Endothelial cell of umbilical vein (primary cell): ENCODE data around the gene ENTREP1. TPM values are rescaled to one million over a fixed set of nuclear protein-coding genes. Genes with fewer than 3 reads are reported as not detected.

Experiments used
- BruUV-seq: library from RNA; stranded (reverse); fragments of 400-500 nt; replicated peaks from 2 replicates; lab custom pipeline; 2021; lab: Mats Ljungman, UMichigan
- CTCF ChIA-PET: fragments of 300-600, 350-600 bp; sonication (Branson Sonifier 250); formaldehyde crosslinking; loops from one replicate; lab custom pipeline; 2021; ENCODE audit warnings: antibody characterized with exemption, inconsistent platforms; lab: Charles Lee
- POLR2A ChIA-PET: fragments of 300-600, 350-600 bp; sonication (Branson Sonifier 250); formaldehyde crosslinking; loops from one replicate; lab custom pipeline; 2021; ENCODE audit warnings: antibody characterized with exemption, inconsistent platforms; lab: Charles Lee
- DNase-seq: peaks from one replicate; pipeline ENCODE4 v3.0.0-alpha.2; 2011; ENCODE audit warnings: low read depth, low spot score
- FAIRE-seq: peaks from 2 replicates; lab custom pipeline; 2011; peaks lifted over from hg19 to GRCh38; lab: Jason Lieb, UNC
- H2AFZ ChIP-seq: 2 replicates; pipeline ENCODE4 v1.6.0; 2012; ENCODE audit warnings: low read depth, low read length, control low read depth, inconsistent platforms
- H3K27ac ChIP-seq: 2 replicates; pipeline ENCODE4 v1.5.1; 2011; ENCODE audit warnings: low read depth, mild to moderate bottlenecking, control low read depth, low read length, moderate library complexity; ENCODE audit not compliant: insufficient read depth
- H3K27me3 ChIP-seq, 2 experiments: 2 replicates each; pipeline versions ENCODE4 v1.6.0 to v1.6.1; 2011; ENCODE audit warnings: low read length in 2 of 2, mixed read lengths in 1 of 2; ENCODE audit not compliant: control insufficient read depth in 2 of 2, insufficient read depth in 2 of 2
- H3K36me3 ChIP-seq, 2 experiments: 2 replicates in 1 of 2; 3 replicates in 1 of 2; pipeline ENCODE4 v1.5.1; 2011; ENCODE audit warnings: low read length in 2 of 2, mild to moderate bottlenecking in 1 of 2, moderate library complexity in 1 of 2; ENCODE audit not compliant: control insufficient read depth in 2 of 2, insufficient read depth in 2 of 2; ENCODE audit errors: extremely low read depth in 1 of 2
- H3K4me1 ChIP-seq: 3 replicates; pipeline ENCODE4 v1.5.1; 2011; ENCODE audit warnings: mild to moderate bottlenecking, low read length; ENCODE audit not compliant: control insufficient read depth, insufficient read depth; ENCODE audit errors: extremely low read depth
- H3K4me2 ChIP-seq: 2 replicates; pipeline ENCODE4 v1.6.1; 2011; ENCODE audit warnings: low read length, control low read depth, mixed read lengths; ENCODE audit not compliant: insufficient read depth
- H3K4me3 ChIP-seq, 3 experiments: fragments of 200-600 bp in 1 of 3; sonication (generic), shearing (Covaris generic) in 1 of 3; replicated peaks in 1 of 3; 2 replicates each; pipeline ENCODE4 v1.5.1; 2011 to 2016; ENCODE audit warnings: control low read depth in 3 of 3, low read length in 3 of 3, mild to moderate bottlenecking in 2 of 3, inconsistent platforms in 1 of 3, low read depth in 1 of 3, moderate library complexity in 1 of 3; ENCODE audit not compliant: insufficient read depth in 1 of 3
- H3K79me2 ChIP-seq: 2 replicates; pipeline ENCODE4 v1.6.0; 2012; ENCODE audit warnings: low read length, inconsistent platforms; ENCODE audit not compliant: control insufficient read depth, insufficient read depth
- H3K9ac ChIP-seq: replicated peaks from 2 replicates; pipeline ENCODE3; 2011; ENCODE audit warnings: low read length, control low read depth; ENCODE audit not compliant: insufficient read depth; ENCODE audit errors: extremely low read depth
- H3K9me1 ChIP-seq: replicated peaks from 3 replicates; pipeline ENCODE4 v1.6.0; 2011; ENCODE audit warnings: mild to moderate bottlenecking, low read length; ENCODE audit not compliant: control insufficient read depth, insufficient read depth; ENCODE audit errors: extremely low read depth
- H3K9me3 ChIP-seq: replicated peaks from 2 replicates; pipeline ENCODE4 v1.5.1; 2012; ENCODE audit warnings: low read length, inconsistent platforms; ENCODE audit not compliant: control insufficient read depth, insufficient read depth
- H4K20me1 ChIP-seq: replicated peaks from 2 replicates; pipeline ENCODE3; 2011; ENCODE audit warnings: mild to moderate bottlenecking, low read length; ENCODE audit not compliant: control insufficient read depth, insufficient read depth; ENCODE audit errors: extremely low read depth
- EZH2 ChIP-seq: IDR thresholded peaks from 2 replicates; pipeline ENCODE4 v1.6.1; 2012; ENCODE audit warnings: borderline replicate concordance, low read depth, mild to moderate bottlenecking, moderate library complexity, low read length, inconsistent platforms; ENCODE audit not compliant: severe bottlenecking
- JUN ChIP-seq: IDR thresholded peaks from 2 replicates; pipeline ENCODE4 v1.6.1; 2011; ENCODE audit warnings: borderline replicate concordance, low read depth; ENCODE audit not compliant: insufficient read length, insufficient read depth
- POLR2AphosphoS5 ChIP-seq: IDR thresholded peaks from 2 replicates; pipeline ENCODE4 v1.6.1; 2012; ENCODE audit warnings: low read depth, mild to moderate bottlenecking, control low read depth, low read length, moderate library complexity; ENCODE audit not compliant: insufficient read depth
- dilution Hi-C: fragments of 300-500 bp; cut with MboI; formaldehyde crosslinking; loops from one replicate; pipeline ENCODE4 v1.15.0; 2019; ENCODE audit warnings: low sequenced_read_pairs; ENCODE audit not compliant: extremely low pct_ligation_motif_present
- intact Hi-C: fragments of 100-400 bp; cut with micrococcal nuclease; formaldehyde crosslinking; loops from one replicate; pipeline ENCODE4 v1.10.0; 2022
- polyA plus RNA-seq, 4 experiments: library from polyadenylated mRNA; depleted of rRNA in 3 of 4; stranded (reverse) in 3 of 4; unstranded in 1 of 4; fragments of >200 nt; gene quantifications; 2 replicates each; pipeline versions ENCODE4 v1.2.1 to v1.2.3, GENCODE V29; 2011 to 2012; ENCODE audit warnings: missing spikeins in 1 of 4
- total RNA-seq: library from RNA; stranded (reverse); gene quantifications from 2 replicates; pipeline ENCODE4 v1.2.3, GENCODE V29; 2021

Gene ENTREP1
- total and polyA plus RNA-seq, 2 donors (not counting 3 experiments of a cell fraction or from before 2014, with no cell fraction given): 7.1 to 13.5 TPM

DNA sequence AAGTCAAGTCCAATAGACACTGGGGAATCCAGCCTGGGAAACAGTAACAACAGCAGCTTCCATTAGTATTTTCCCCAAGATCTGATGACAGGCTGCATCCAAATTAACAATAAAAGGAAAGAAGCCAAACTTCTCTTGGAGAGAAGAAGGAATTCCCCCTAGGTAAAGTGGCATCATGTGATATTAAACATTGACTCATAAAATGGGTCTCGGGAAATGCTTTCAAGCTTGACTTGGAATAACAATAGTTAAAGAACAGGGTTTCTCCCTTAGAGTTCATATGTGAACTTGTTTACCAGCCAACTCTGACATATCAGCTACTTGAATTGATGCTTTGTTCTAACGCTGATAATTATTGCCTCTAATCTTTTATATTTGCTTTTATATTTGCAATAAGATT is 45.4 kb downstream of the ENTREP1 start:
- Histone ChIP-seq H3K27me3 (no peaks in the 10 kb centered on the region), H3K4me1 (peaks cover 21% of the 10 kb centered on the region), H3K36me3 (no peaks in the 10 kb centered on the region), H3K79me2 (no peaks in the 10 kb centered on the region), H2AFZ (peak overlapping the region; percentile 66), H3K9me3 (no peaks in the 10 kb centered on the region), H3K9me1 (no peaks in the 10 kb centered on the region), H3K9ac (peak overlapping the region; percentile 30), H3K4me2 (peak overlapping the region; percentile 68), H3K27ac (peak overlapping the region; percentile 50), H4K20me1 (no peaks in the 10 kb centered on the region), H3K4me3 (no peak overlapping the region)
- FAIRE-seq: peak; percentile 28
- TF ChIP-seq JUN (peak; percentile 29), EZH2 (no peak)
- intact Hi-C loops (no loop called here), dilution Hi-C loops (no loop called here)
- DNase-seq: peak; percentile 89
- BruUV-seq: no TSS peak
- CTCF ChIA-PET: interaction anchor here (0.7 to 1.8 kb wide), 9 partner anchors 8 to 177 kb away, joined by 3 to 10 read pairs (median 5); no protein-coding TSS in a partner anchor
- POLR2A ChIA-PET: no interaction called here

DNA sequence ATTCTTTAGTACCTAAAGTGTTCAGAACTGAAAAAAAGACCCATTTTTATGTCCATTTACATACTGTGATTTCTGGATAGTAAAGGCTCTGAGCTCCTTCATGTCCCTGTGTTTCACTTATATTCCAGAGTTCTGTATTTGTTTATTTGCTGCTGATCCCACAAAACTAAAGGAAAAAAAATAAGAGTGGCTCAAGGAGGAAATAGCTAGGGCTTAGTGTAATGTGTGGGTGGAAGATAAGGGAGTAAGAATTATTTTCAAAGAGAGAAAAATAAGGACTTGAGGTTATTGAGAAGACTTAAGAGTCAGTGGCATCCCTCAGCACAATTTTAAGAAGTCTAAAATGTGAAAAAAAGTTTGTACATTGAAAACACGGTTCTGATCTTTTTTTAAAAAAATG is 46.0 kb downstream of the ENTREP1 start:
- Histone ChIP-seq H3K36me3 (no peaks in the 10 kb centered on the region), H3K4me1 (peaks cover 21% of the 10 kb centered on the region), H3K9me1 (no peaks in the 10 kb centered on the region), H4K20me1 (no peaks in the 10 kb centered on the region), H3K9ac (peak overlapping the region; percentile 30), H3K9me3 (no peaks in the 10 kb centered on the region), H3K27me3 (no peaks in the 10 kb centered on the region), H3K27ac (peak overlapping the region; percentile 50), H3K4me2 (peak overlapping the region; percentile 68), H3K4me3 (no peak overlapping the region), H2AFZ (no peak overlapping the region), H3K79me2 (no peaks in the 10 kb centered on the region)
- no peak for FAIRE-seq
- dilution Hi-C loops: no loop called here
- intact Hi-C loops: no loop called here
- DNase-seq: peak; percentile 83
- CTCF ChIA-PET: interaction anchor here (1.1 to 1.8 kb wide), 8 partner anchors 8 to 178 kb away, joined by 3 to 10 read pairs (median 5); no protein-coding TSS in a partner anchor
- POLR2A ChIA-PET: no interaction called here
- TF ChIP-seq JUN (peak; percentile 8), POLR2AphosphoS5 (no peak)
- no TSS peak for BruUV-seq
